HG03571 (cell line): Measurements from ENCODE around the gene ADGRV1.
"Not testable (repeated sequence)": the region's sequence is repeated elsewhere in the genome, so short reads cannot be mapped to it uniquely, and the experiment has no call there.

Source experiments
- ATAC-seq: cut with Tn5 transposase; IDR thresholded peaks from one replicate; pipeline ENCODE4 v1.9.1; 2021; ENCODE audit not compliant: unreplicated experiment

ADGRV1 gene

GRCh38 chr5:90968319-90968718, 409.7 kb downstream of the ADGRV1 start:
- ATAC-seq: no peak

- ATAC-seq: not testable (repeated sequence)
These were observed 411.3 kb downstream of the ADGRV1 start for GRCh38 chr5:90969945-90970344.

- no peak for ATAC-seq
These were observed 422.6 kb downstream of the ADGRV1 start for GRCh38 chr5:90981177-90981576.

DNA sequence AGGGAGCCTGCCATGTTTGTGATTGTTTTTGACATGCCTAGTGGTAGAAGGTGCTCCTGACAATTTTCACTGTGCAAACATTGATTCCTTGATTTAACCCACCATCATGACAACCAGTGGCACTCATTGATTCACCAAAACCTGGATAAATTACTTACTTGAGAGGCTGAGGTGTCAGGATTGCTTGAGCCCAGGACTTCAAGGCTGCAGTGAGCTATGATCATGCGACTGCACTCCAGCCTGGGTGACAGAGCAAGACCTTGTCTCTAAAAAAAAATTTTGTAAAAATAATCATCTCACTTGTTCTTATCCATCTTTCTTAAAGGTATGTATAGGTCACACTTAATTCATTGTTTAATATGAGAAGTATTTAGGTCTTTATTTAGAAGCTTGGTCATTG, 423.2 kb downstream of the ADGRV1 start:
- no peak for ATAC-seq

GRCh38 chr5:90982576-90982975, 424.0 kb downstream of the ADGRV1 start:
- ATAC-seq: no peak

GRCh38 chr5:90983148-90983547, 424.6 kb downstream of the ADGRV1 start:
- no peak for ATAC-seq

DNA sequence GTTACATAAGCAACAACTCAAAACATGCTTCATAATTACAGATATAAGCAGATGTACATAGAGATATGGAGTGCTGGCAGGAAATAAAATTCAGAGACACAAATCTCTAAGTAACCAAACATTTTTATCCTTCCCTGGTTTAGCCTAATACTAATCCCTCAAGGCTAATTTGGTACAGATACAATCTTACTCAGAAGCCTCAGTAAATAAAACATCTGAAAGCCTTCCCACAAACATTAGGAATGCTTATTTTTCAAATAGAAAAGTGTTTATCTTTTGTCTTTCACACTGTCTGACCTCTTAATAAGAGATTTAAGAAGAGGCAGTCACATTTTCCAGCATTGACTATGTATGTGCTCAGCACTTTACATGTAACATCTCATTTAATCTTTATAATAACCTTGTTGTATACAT, 425.1 kb downstream of the ADGRV1 start:
- no peak for ATAC-seq

DNA sequence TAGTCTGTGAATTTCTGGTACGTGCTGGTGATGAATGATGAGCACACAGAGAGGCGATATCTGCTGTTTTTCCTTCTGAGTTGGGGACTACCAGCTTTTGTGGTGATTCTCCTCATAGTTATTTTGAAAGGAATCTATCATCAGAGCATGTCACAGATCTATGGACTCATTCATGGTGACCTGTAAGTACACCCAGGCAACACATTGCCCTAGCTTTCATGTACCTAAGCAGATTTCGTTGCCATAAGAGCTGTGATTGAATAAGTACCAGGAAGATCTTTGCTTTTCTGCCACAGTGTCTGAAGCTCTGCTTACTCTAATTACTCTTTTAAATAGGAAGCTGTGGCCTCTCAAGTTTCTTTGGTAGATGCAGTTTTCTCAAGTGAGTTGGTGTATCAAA, 426.7 kb downstream of the ADGRV1 start:
- ATAC-seq: no peak

DNA sequence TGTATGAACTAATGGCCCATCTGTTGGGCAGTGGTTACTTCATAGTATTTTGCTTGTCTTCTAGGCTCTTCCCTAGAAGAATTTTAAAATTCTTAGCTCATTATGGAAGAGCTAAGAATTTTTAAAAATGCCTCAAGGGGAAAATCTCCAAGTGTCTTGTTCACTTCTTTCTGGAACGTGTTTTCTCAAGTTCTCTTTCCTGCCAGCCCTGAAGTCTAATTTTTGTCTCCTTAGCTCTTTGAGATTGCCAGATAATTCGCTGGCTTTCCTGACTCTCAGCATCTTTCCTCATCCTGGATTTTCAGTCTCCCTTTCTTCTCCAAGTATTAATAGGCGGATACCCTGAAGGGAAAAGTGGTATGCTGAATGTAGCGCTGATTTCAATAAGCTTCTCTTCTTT, 429.1 kb downstream of the ADGRV1 start:
- ATAC-seq: no peak

DNA sequence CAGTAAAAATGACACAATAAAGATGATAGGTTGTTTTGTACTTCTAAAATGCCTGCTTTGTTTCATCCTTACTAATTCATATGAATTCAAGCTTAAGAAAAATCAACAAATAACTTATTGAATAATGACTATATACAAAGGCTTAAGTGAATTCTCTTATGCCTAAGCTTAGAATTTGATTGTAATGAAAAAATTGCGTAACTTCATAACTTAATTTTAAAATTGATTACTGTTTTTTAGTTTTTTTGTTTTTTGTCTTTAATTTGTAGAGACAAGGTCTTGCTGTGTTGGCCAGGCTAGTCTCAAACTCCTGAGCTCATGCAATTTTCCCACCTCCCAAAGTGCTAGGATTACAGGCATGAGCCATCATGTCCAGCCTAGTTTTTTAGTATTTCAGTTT, 432.6 kb downstream of the ADGRV1 start:
- no peak for ATAC-seq

DNA sequence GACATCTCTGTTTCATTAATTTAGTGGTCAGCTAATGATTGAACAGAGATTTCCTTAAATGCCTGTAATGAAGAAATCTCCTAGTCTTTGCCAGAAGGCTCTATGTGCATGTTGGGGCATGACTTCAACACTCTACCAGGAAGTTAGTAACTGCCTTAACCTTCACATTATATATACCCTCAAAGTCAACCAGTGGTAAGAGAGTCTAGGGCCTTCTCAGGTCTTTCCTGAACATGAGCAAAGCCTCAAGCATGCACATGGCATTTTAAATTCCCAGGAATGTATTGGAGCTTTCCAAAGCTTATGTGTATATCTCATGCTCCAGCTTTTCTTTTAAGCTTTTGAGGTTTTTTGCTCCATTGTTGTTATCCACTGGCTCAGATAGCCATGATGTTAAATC, 436.2 kb downstream of the ADGRV1 start:
- no peak for ATAC-seq

GRCh38 chr5:90996089-90996488, 437.5 kb downstream of the ADGRV1 start:
- ATAC-seq: no peak

- no peak for ATAC-seq
These were observed 438.5 kb downstream of the ADGRV1 start for GRCh38 chr5:90997082-90997481.

GRCh38 chr5:91000743-91001142, 442.1 kb downstream of the ADGRV1 start:
- ATAC-seq: no peak

- ATAC-seq: no peak
These were observed 448.1 kb downstream of the ADGRV1 start for GRCh38 chr5:91006713-91007112.

GRCh38 chr5:91007251-91007650, 448.7 kb downstream of the ADGRV1 start:
- no peak for ATAC-seq

DNA sequence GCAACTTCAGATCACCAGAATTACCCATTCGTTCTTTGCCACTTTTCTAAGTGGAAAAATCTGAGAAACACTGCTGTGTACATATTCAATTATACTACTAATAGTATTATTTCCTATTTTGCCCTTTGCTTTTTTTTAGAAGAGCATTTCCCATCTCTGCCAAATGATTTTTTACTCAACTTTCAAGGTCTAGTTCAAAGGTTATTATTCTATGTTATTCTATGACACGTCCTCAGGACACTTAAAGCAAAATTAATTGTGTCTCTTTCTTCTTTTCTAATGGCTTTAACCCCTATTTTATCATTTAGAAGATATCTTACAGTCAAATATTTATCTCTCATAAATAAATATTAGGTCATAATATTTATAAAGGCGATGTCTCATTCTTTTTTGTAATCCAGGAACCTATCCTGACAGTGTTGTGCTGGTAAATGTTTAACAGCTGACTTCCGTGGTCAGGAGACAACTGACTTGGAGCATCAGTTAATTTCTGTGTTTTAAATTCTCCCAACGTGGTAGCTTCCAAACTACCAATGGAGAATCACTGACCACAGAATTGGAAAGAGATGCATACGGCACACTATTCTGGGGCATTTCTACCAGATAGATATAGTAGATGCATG, 449.3 kb downstream of the ADGRV1 start:
- ATAC-seq: no peak

- ATAC-seq: no peak
These were observed 451.5 kb downstream of the ADGRV1 start for GRCh38 chr5:91010090-91010489.

DNA sequence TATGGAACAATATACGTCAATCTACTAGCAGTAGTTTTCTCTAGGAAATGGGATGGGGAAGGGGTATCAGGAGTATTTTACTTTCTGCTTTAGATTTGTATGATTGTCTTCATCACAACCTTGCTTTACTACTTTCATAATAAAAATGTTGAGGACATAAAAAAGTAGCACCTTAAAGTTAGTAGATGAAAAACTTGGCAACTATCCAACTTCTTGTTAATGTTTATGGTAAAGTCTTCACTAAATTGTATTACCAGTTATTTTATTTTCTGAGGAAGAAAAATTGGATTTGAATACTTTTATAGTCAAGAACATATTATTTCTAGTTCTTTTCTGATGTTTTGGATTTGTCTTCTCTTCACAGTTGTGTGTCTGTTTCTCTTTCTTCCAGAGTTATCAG, 452.4 kb downstream of the ADGRV1 start:
- no peak for ATAC-seq

DNA sequence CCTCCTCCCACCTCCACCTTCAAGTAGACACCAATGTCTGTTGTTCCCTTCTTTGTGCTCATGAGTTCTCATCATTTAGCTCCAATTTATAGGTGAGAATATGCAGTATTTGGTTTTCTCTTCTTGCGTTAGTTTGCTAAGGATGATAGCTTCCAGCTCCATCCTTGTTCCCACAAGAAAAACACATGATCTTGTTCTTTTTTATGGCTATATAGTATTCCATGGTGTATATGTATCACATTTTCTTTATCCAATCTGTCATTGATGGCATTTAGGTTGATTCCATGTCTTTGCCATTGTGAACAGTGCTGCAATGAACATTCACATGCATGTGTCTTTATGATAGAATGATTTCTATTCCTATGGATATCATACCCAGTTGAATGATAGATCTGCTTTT, 454.3 kb downstream of the ADGRV1 start:
- not testable (repeated sequence) for ATAC-seq

DNA sequence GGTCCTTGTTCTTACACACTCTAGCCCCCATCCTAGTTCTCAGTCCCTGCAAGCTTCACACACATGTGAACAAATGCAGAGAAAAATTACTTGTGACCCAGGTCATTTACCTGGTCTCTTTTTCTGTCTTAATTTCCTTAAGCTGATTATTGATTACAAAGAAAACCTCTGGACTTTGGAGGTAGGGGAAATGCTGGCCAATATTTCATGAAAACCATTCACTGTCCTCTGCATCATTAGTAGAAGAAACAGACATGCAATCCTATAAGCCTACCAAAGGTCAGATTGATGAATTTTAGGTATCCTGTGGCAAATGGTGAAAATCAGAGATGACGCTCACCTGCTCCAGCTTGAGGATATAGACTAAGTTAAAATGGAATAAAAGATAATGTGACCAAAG, 457.7 kb downstream of the ADGRV1 start:
- no peak for ATAC-seq

DNA sequence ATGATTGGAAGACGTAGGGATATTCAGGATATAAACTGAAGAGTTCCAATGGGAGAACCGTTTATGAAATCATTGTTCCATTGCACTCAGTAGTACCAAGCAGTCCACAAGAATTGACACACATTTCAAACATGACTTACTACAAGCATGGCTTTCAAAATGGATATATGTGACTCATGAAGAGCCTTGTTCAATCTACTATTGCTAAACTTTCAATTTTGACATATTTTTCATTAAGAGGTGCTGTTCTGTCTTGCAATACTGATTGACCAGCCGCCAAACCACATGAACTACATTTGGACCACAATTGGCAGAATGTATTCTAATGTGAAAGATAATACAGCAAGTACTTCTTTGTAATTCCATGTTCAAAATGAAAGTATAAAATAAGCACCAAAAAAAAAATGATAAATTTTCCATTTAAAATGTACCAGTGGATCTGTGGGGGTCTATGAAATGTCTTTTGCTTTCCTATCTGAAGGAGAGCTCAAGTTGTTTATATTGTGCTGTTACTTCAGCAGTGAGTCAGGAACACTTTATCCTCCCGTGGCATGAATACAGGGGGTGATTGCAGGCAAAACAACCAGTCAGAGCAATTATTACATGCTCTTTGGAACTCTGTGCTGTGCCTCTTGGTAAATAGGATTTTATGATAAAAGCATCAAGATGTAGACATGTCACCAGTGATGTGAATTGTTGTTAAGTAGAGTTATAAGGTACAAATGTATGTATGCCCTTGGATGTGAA, 458.5 kb downstream of the ADGRV1 start:
- no peak for ATAC-seq

- no peak for ATAC-seq
These were observed 459.6 kb downstream of the ADGRV1 start for GRCh38 chr5:91018200-91018599.
